Measurements from ENCODE around the gene C1orf53.

The C1orf53 gene

GRCh38 chr1:197907846-197908616 lies 5.6 kb downstream of the C1orf53 start:
- DNase-seq (ENCODE audit: low read depth in 2 of 2) = no peak

- DNase-seq (ENCODE audit: low read depth in 2 of 2) = no peak
These were observed 6.3 kb downstream of the C1orf53 start for GRCh38 chr1:197908716-197909220.

- no peak for DNase-seq (ENCODE audit: low read depth in 2 of 2)
These were observed 7.0 kb downstream of the C1orf53 start for GRCh38 chr1:197909384-197909783.

- no peak for DNase-seq (ENCODE audit: low read depth in 2 of 2)
These were observed 7.9 kb downstream of the C1orf53 start for GRCh38 chr1:197910120-197910991.

- DNase-seq (ENCODE audit: low read depth in 2 of 2) = no peak
These were observed 8.9 kb downstream of the C1orf53 start for GRCh38 chr1:197911111-197911856.

- no peak for DNase-seq (ENCODE audit: low read depth in 2 of 2)
These were observed 9.6 kb downstream of the C1orf53 start for GRCh38 chr1:197911857-197912696.

- DNase-seq (ENCODE audit: low read depth in 2 of 2) = no peak
These were observed 10.5 kb downstream of the C1orf53 start for GRCh38 chr1:197912739-197913494.

GRCh38 chr1:197913495-197914276 lies 11.3 kb downstream of the C1orf53 start:
- DNase-seq (ENCODE audit: low read depth in 2 of 2) = no peak

GRCh38 chr1:197914510-197914909 lies 12.1 kb downstream of the C1orf53 start:
- DNase-seq (ENCODE audit: low read depth in 2 of 2) = no peak

- no peak for DNase-seq (ENCODE audit: low read depth in 2 of 2)
These were observed 12.9 kb downstream of the C1orf53 start for GRCh38 chr1:197915260-197915861.

- no peak for DNase-seq (ENCODE audit: low read depth in 2 of 2)
These were observed 13.6 kb downstream of the C1orf53 start for GRCh38 chr1:197915862-197916499.

GRCh38 chr1:197916500-197916983 lies 14.1 kb downstream of the C1orf53 start:
- no peak for DNase-seq (ENCODE audit: low read depth in 2 of 2)

- no peak for DNase-seq (ENCODE audit: low read depth in 2 of 2)
These were observed 15.6 kb downstream of the C1orf53 start for GRCh38 chr1:197917805-197918651.

- DNase-seq (ENCODE audit: low read depth in 2 of 2) = no peak
These were observed 16.4 kb downstream of the C1orf53 start for GRCh38 chr1:197918807-197919345.

- no peak for DNase-seq (ENCODE audit: low read depth in 2 of 2)
These were observed 17.1 kb downstream of the C1orf53 start for GRCh38 chr1:197919346-197920066.

GRCh38 chr1:197920067-197920396 lies 17.6 kb downstream of the C1orf53 start:
- no peak for DNase-seq (ENCODE audit: low read depth in 2 of 2)
